Gastrocnemius medialis (tissue), 4 donors: ENCODE measurements around the gene SRRM2. TPM values are rescaled to one million over a fixed set of nuclear protein-coding genes. Genes with fewer than 3 reads are reported as not detected.
A peak's percentile ranks its signal among the peaks of the same experiment; 100 is the strongest.

ENCODE experiments used
- ATAC-seq, 2 donors: fragments of 150-250 bp; one replicate each; pipeline ENCODE4 v1.9.1; 2016
- DNase-seq, 2 donors: peaks; one replicate each; pipeline ENCODE4 v3.0.0-alpha.2; 2019
- H3K27ac ChIP-seq, 4 donors: fragments of 200-600 bp; sonication (generic); 1 replicate in 1 of 4; 2 replicates in 3 of 4; pipeline ENCODE4 v1.5.1; 2016 to 2018; ENCODE audit warnings: mild to moderate bottlenecking in 2 of 4, moderate library complexity in 1 of 4
- H3K27me3 ChIP-seq, 3 donors: fragments of 200-600 bp; sonication (generic) in 2 of 3; 1 replicate in 1 of 3; 2 replicates in 2 of 3; pipeline versions ENCODE4 v1.5.1 to v1.6.0; 2016 to 2019; ENCODE audit warnings: mild to moderate bottlenecking in 1 of 3, moderate library complexity in 1 of 3
- H3K36me3 ChIP-seq, 2 donors: fragments of 200-600 bp; sonication (generic) in 1 of 2; one replicate each; pipeline ENCODE4 v1.5.1; 2017 to 2018
- H3K4me1 ChIP-seq, 2 donors: fragments of 200-600 bp; sonication (generic) in 1 of 2; one replicate each; pipeline ENCODE4 v1.5.1; 2016 to 2017; ENCODE audit warnings: mild to moderate bottlenecking in 2 of 2
- H3K4me3 ChIP-seq, 4 donors: fragments of 200-600 bp; sonication (generic) in 3 of 4; 1 replicate in 1 of 4; 2 replicates in 3 of 4; pipeline ENCODE4 v1.5.1; 2016 to 2019; ENCODE audit warnings: mild to moderate bottlenecking in 2 of 4
- H3K9me3 ChIP-seq, 3 donors: fragments of 200-600 bp; sonication (generic) in 2 of 3; 1 replicate in 1 of 3; 2 replicates in 2 of 3; pipeline ENCODE4 v1.5.1; 2016 to 2019
- POLR2A ChIP-seq, 2 donors: fragments of 450-650 bp; IDR thresholded peaks; one replicate each; pipeline ENCODE4 v1.6.1; 2017; ENCODE audit warnings: antibody characterized with exemption in 2 of 2, mild to moderate bottlenecking in 2 of 2, moderate library complexity in 2 of 2
- in situ Hi-C, 4 donors: fragments of 200-750 bp; cut with MboI; loops; one replicate each; pipeline versions ENCODE4 v1.15.0 to v1.8.0; 2017; ENCODE audit warnings: low sequenced_read_pairs in 4 of 4
- intact Hi-C: fragments of 100-400 bp; cut with DNase I; formaldehyde crosslinking; loops from one replicate; pipeline ENCODE4 v1.15.1; 2023; ENCODE audit warnings: low total_unique reads
- total RNA-seq, 4 donors: library from RNA; depleted of rRNA; stranded (reverse); fragments of >200 nt; gene quantifications; one replicate each; pipeline versions ENCODE4 v1.1.0 to v1.2.3, GENCODE V29; 2016
- TF ChIP-seq, protein P1 (sequence below), 5 experiments: fragments of 450-650 bp in 3 of 5; fragments of 200-600 bp in 2 of 5; sonication (generic) in 2 of 5; IDR thresholded peaks in 4 of 5; conservative IDR thresholded peaks in 1 of 5; 1 replicate in 4 of 5; 2 replicates in 1 of 5; pipeline ENCODE4 v1.5.1; 2016 to 2019; ENCODE audit warnings: antibody characterized with exemption in 5 of 5, mild to moderate bottlenecking in 3 of 5, moderate library complexity in 3 of 5

SRRM2 gene
- total RNA-seq, 4 donors from 2014 or later, result 151 to 205 (median 164) TPM

GRCh38 chr16:2818272-2818876 lies 65.9 kb downstream of the SRRM2 start:
- peaks cover 0 to 8% (median 3%) of the 10 kb centered on the region in 3 donors for H3K27me3 ChIP-seq
- no peak for DNase-seq

GRCh38 chr16:2819179-2819938 lies 66.9 kb downstream of the SRRM2 start:
- no peak for ATAC-seq
- in situ Hi-C loops, result no loop called here
- H3K4me3 ChIP-seq, result no peak overlapping the region

More at GRCh38 chr16:2818272-2818876, 65.9 kb downstream of the SRRM2 start:
- Histone ChIP-seq H3K4me1 (no peaks in the 10 kb centered on the region), H3K9me3 (no peaks in the 10 kb centered on the region), H3K36me3 (no peaks in the 10 kb centered on the region), H3K4me3 (no peak overlapping the region), H3K27ac (no peak overlapping the region)
- no peak for ATAC-seq
- in situ Hi-C loops (no loop called here), intact Hi-C loops (no loop called here)
- TF ChIP-seq, protein P1, sequence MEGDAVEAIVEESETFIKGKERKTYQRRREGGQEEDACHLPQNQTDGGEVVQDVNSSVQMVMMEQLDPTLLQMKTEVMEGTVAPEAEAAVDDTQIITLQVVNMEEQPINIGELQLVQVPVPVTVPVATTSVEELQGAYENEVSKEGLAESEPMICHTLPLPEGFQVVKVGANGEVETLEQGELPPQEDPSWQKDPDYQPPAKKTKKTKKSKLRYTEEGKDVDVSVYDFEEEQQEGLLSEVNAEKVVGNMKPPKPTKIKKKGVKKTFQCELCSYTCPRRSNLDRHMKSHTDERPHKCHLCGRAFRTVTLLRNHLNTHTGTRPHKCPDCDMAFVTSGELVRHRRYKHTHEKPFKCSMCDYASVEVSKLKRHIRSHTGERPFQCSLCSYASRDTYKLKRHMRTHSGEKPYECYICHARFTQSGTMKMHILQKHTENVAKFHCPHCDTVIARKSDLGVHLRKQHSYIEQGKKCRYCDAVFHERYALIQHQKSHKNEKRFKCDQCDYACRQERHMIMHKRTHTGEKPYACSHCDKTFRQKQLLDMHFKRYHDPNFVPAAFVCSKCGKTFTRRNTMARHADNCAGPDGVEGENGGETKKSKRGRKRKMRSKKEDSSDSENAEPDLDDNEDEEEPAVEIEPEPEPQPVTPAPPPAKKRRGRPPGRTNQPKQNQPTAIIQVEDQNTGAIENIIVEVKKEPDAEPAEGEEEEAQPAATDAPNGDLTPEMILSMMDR (IDR thresholded peaks at IDR 0.05 in 4 of 5, conservative IDR thresholded peaks at IDR 0.05 in 1 of 5), result no peak
- no peak for TF ChIP-seq POLR2A (IDR thresholded peaks at IDR 0.05)

DNA sequence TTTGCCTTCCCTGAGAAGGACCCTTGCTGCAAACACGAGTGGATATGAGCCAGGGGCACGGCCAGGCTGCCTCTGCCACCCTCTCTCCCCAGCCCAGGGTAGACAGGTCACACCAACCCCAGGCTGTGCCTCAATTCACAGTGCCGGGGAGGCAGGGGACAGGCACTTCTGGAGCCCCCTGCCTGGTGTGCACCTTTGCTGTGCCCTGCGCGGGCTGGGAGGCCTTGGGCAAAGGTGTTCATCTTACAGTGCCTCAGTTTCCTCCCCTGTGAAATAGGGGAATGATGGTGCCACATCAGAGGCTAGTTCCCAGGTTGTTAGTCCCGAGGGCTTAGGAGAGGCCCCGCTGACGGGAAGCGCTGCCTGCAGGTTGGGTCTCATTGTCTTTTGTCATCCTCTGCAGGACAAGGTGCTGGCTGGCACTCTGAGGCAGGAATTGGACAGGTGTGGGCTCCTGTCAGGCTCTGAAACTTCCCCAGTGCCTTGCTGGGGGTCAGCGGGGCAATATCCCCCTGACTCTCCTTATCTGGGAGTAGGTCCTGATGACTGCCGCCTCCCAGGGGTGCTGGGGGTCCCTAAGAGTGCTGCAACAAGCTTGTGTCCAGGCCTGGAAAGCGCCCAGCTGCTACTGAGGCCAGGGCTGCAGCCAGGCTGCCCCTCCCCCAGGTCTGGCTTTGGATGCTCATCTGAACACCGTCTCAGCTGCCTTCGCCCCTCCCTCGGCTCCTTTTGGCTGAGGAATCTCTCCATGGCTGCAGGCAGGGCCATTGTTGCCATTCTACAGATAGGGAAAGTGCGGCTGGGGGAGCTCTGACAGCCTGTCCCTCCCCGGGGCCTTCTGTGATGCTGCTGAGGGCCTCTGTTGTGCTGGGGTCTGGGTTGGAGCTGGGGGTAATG lies 67.7 kb downstream of the SRRM2 start:
- DNase-seq, result peak in 1 of 2 donors; percentile 1
- TF ChIP-seq, protein P1 (IDR thresholded peaks at IDR 0.05 in 4 of 5, conservative IDR thresholded peaks at IDR 0.05 in 1 of 5), result no peak
- no peaks in the 10 kb centered on the region for H3K36me3 ChIP-seq
- ATAC-seq, result no peak
- no peaks in the 10 kb centered on the region for H3K4me1 ChIP-seq
- intact Hi-C loops (no loop called here), in situ Hi-C loops (no loop called here)
- H3K9me3 ChIP-seq, result no peaks in the 10 kb centered on the region
- H3K27me3 ChIP-seq, result peaks cover 0 to 7% (median 3%) of the 10 kb centered on the region in 3 donors
- no peak overlapping the region for H3K27ac ChIP-seq
- H3K4me3 ChIP-seq, result no peak overlapping the region

More at GRCh38 chr16:2819179-2819938, 66.9 kb downstream of the SRRM2 start:
- no peaks in the 10 kb centered on the region for H3K9me3 ChIP-seq
- intact Hi-C loops, result no loop called here
- TF ChIP-seq, protein P1 (IDR thresholded peaks at IDR 0.05 in 4 of 5, conservative IDR thresholded peaks at IDR 0.05 in 1 of 5), result no peak
- TF ChIP-seq POLR2A (IDR thresholded peaks at IDR 0.05), result no peak
- DNase-seq, result no peak
- no peaks in the 10 kb centered on the region for H3K36me3 ChIP-seq
- H3K27me3 ChIP-seq, result peaks cover 0 to 8% (median 3%) of the 10 kb centered on the region in 3 donors
- H3K4me1 ChIP-seq, result no peaks in the 10 kb centered on the region
- H3K27ac ChIP-seq, result no peak overlapping the region

Other genes with a start within 250 kb of the SRRM2 start
- gene ATP6V0C, start 238.7 kb upstream of the SRRM2 start, total RNA-seq, result 10 to 100 TPM; 22.1 to 84.2 (median 56.2) TPM
- gene AMDHD2, start 232.3 kb upstream of the SRRM2 start, total RNA-seq, result 10 to 100 TPM; 12.3 to 18.1 (median 13.7) TPM
- gene CEMP1, start 221.2 kb upstream of the SRRM2 start, total RNA-seq, result not detected
- gene PDPK1, start 214.6 kb upstream of the SRRM2 start, total RNA-seq, result 10 to 100 TPM; 24.5 to 42.4 (median 34.7) TPM
- 10 to 100 TPM; 13.6 to 23.8 (median 14.7) TPM for gene KCTD5, start 70.1 kb upstream of the SRRM2 start, total RNA-seq
- gene PRSS27, start 32.4 kb upstream of the SRRM2 start, total RNA-seq, result under 1 TPM in 2 of 4 donors, not detected in 2; 0.49 to 0.55 TPM
- gene ELOB, start 24.6 kb downstream of the SRRM2 start, total RNA-seq, result 100 to 1,000 TPM; 216 to 970 (median 375) TPM
- gene PRSS33, start 34.9 kb downstream of the SRRM2 start, total RNA-seq, result not detected
- not detected for gene PRSS41, start 45.8 kb downstream of the SRRM2 start, total RNA-seq
- gene PRSS21, start 64.6 kb downstream of the SRRM2 start, total RNA-seq, result not detected
- not detected for gene ZG16B, start 77.7 kb downstream of the SRRM2 start, total RNA-seq
- gene PRSS22, start 105.5 kb downstream of the SRRM2 start, total RNA-seq, result not detected
- 10 to 100 TPM; 19.5 to 54.5 (median 30.2) TPM for gene FLYWCH2, start 130.6 kb downstream of the SRRM2 start, total RNA-seq
- 10 to 100 TPM; 41.7 to 49.7 (median 44.0) TPM for gene FLYWCH1, start 159.3 kb downstream of the SRRM2 start, total RNA-seq
- gene KREMEN2, start 211.6 kb downstream of the SRRM2 start, total RNA-seq, result not detected
- 10 to 100 TPM in 2 of 4 donors, 1 to 10 TPM in 2; 4.2 to 14.6 (median 10.2) TPM for gene PAQR4, start 216.7 kb downstream of the SRRM2 start, total RNA-seq
- gene PKMYT1, start 227.8 kb downstream of the SRRM2 start, total RNA-seq, result 1 to 10 TPM in 2 of 4 donors, not detected in 2; 1.4 to 2.4 TPM